Esophagus squamous epithelium (tissue), 5 donors: ENCODE data around the gene LRIG1. TPM values are rescaled to one million over a fixed set of nuclear protein-coding genes. Genes with fewer than 3 reads are reported as not detected.

Experiments
- DNase-seq: peaks from one replicate; lab custom pipeline; 2025; lab: John Stamatoyannopoulos, UW
- H3K27ac ChIP-seq, 4 donors: fragments of 200-600 bp; sonication (generic); one replicate each; pipeline ENCODE4 v1.5.1; 2016 to 2019; ENCODE audit warnings: mild to moderate bottlenecking in 1 of 4
- H3K27me3 ChIP-seq, 4 donors: fragments of 200-600 bp; sonication (generic); 1 replicate in 3 of 4; 2 replicates in 1 of 4; pipeline versions ENCODE4 v1.5.1 to v1.6.0; 2017 to 2021; ENCODE audit warnings: antibody characterized with exemption in 1 of 4
- H3K36me3 ChIP-seq, 3 donors: fragments of 200-600 bp; sonication (generic); one replicate each; pipeline ENCODE4 v1.5.1; 2016 to 2019
- H3K4me1 ChIP-seq, 3 donors: fragments of 200-600 bp; sonication (generic); one replicate each; pipeline ENCODE4 v1.5.1; 2017 to 2019
- H3K4me3 ChIP-seq, 4 donors: fragments of 200-600 bp; sonication (generic); 1 replicate in 3 of 4; 2 replicates in 1 of 4; pipeline ENCODE4 v1.5.1; 2016 to 2019; ENCODE audit warnings: mild to moderate bottlenecking in 2 of 4, moderate library complexity in 1 of 4
- H3K9me3 ChIP-seq, 3 donors: fragments of 200-600 bp; sonication (generic); one replicate each; pipeline ENCODE4 v1.5.1; 2016 to 2019
- CTCF ChIP-seq, 6 experiments: fragments of 450-650 bp in 4 of 6; fragments of 200-600 bp in 2 of 6; sonication (generic) in 2 of 6; IDR thresholded peaks; one replicate each; pipeline ENCODE4 v1.5.1; 2016 to 2019; ENCODE audit warnings: antibody characterized with exemption in 6 of 6, mild to moderate bottlenecking in 4 of 6, moderate library complexity in 4 of 6
- POLR2A ChIP-seq, 4 donors: fragments of 450-650 bp; IDR thresholded peaks; one replicate each; pipeline ENCODE4 v1.6.1; 2017; ENCODE audit warnings: antibody characterized with exemption in 4 of 4, mild to moderate bottlenecking in 4 of 4, moderate library complexity in 3 of 4
- WGBS, 2 donors: methylation state at CpG; one replicate each; pipeline ENCODE4 v1.1.5; 2018; 5-methylcytosine and 5-hydroxymethylcytosine counted together
- intact Hi-C: fragments of 100-400 bp; cut with DNase I; formaldehyde crosslinking; loops from one replicate; pipeline ENCODE4 v1.15.0; 2022
- total RNA-seq, 4 donors: library from RNA; depleted of rRNA; stranded (reverse); fragments of >200 nt; gene quantifications; one replicate each; pipeline ENCODE4 v1.1.0, GENCODE V29; 2016
- donor health status: DM: yes; HTN: yes; CAD: no.

The LRIG1 gene
- total RNA-seq, 4 donors from 2014 or later: 7.5 to 30.5 (median 15.1) TPM

GRCh38 chr3:66449411-66449974, 51.3 kb downstream of the LRIG1 start:
- peak overlapping the region in 3 of 4 donors; percentile 65 to 82 (median 77) for H3K27ac ChIP-seq
- intact Hi-C loops: no loop called here
- no peaks in the 10 kb centered on the region for H3K9me3 ChIP-seq
- no peak for TF ChIP-seq POLR2A (IDR thresholded peaks at IDR 0.05)
- TF ChIP-seq CTCF (IDR thresholded peaks at IDR 0.05): no peak
- peaks cover 28 to 62% (median 52%) of the 10 kb centered on the region in 3 donors for H3K4me1 ChIP-seq
- no peaks in the 10 kb centered on the region for H3K36me3 ChIP-seq
- H3K27me3 ChIP-seq: no peaks in the 10 kb centered on the region
- no peak overlapping the region for H3K4me3 ChIP-seq
- no peak for DNase-seq
- WGBS, 2 donors: 21 to 37% methylated on average over 4 to 5 of the region's 7 CpGs

GRCh38 chr3:66444146-66444644, 56.6 kb downstream of the LRIG1 start:
- intact Hi-C loops: no loop called here
- DNase-seq: no peak
- WGBS, 2 donors: 89 to 96% methylated on average over 5 to 7 of the region's 7 CpGs
- Histone ChIP-seq H3K27me3 (no peaks in the 10 kb centered on the region), H3K36me3 (no peaks in the 10 kb centered on the region), H3K4me3 (no peak overlapping the region), H3K27ac (no peak overlapping the region), H3K4me1 (peaks cover 16 to 62% (median 46%) of the 10 kb centered on the region in 3 donors), H3K9me3 (no peaks in the 10 kb centered on the region)
- no peak for TF ChIP-seq POLR2A (IDR thresholded peaks at IDR 0.05)
- TF ChIP-seq CTCF (IDR thresholded peaks at IDR 0.05): no peak

GRCh38 chr3:66443118-66443803, 57.6 kb downstream of the LRIG1 start:
- intact Hi-C loops: no loop called here
- Histone ChIP-seq H3K4me1 (peaks cover 11 to 57% (median 40%) of the 10 kb centered on the region in 3 donors), H3K4me3 (peak overlapping the region in 1 of 4 donors; percentile 41), H3K27me3 (no peaks in the 10 kb centered on the region), H3K36me3 (no peaks in the 10 kb centered on the region), H3K9me3 (no peaks in the 10 kb centered on the region), H3K27ac (peak overlapping the region; percentile 74 to 81 (median 79))
- TF ChIP-seq CTCF (IDR thresholded peaks at IDR 0.05) (no peak), POLR2A (IDR thresholded peaks at IDR 0.05) (no peak)
- 56 to 73% methylated on average over 6 to 7 of the region's 10 CpGs for WGBS, 2 donors
- DNase-seq: no peak

- intact Hi-C loops: no loop called here
- Histone ChIP-seq H3K36me3 (no peaks in the 10 kb centered on the region), H3K27ac (peak overlapping the region; percentile 74 to 81 (median 79)), H3K9me3 (no peaks in the 10 kb centered on the region), H3K4me1 (peaks cover 11 to 65% (median 43%) of the 10 kb centered on the region in 3 donors), H3K4me3 (peak overlapping the region in 3 of 4 donors; percentile 1 to 41 (median 14)), H3K27me3 (no peaks in the 10 kb centered on the region)
- TF ChIP-seq POLR2A (IDR thresholded peaks at IDR 0.05) (no peak), CTCF (IDR thresholded peaks at IDR 0.05) (no peak)
- no peak for DNase-seq
- WGBS, 2 donors: 19 to 21% methylated on average over 13 of the region's 13 CpGs
Observed at GRCh38 chr3:66442254-66443117, 58.3 kb downstream of the LRIG1 start.
